K562 (cell line): ENCODE data around the gene DNAJB1. TPM values are rescaled to one million over a fixed set of nuclear protein-coding genes. Genes with fewer than 3 reads are reported as not detected.

Source experiments
- BRF2 ChIP-seq: IDR thresholded peaks from 3 replicates; pipeline ENCODE4 v1.6.1; 2011; ENCODE audit warnings: borderline replicate concordance, mild to moderate bottlenecking; ENCODE audit not compliant: insufficient read length, insufficient read depth
- CHD7 ChIP-seq: fragments of 200-600 bp; sonication (generic); IDR thresholded peaks from one replicate; pipeline ENCODE4 v1.6.1; 2012; ENCODE audit warnings: mild to moderate bottlenecking, low read depth, low read length, inconsistent platforms
- CREBBP ChIP-seq: IDR thresholded peaks from one replicate; pipeline ENCODE4 v1.6.1; 2012; ENCODE audit warnings: low read depth, mild to moderate bottlenecking, control low read depth, inconsistent platforms, low read length
- KDM2B ChIP-seq: fragments of 250-450 bp; sonication (Bioruptor Pico); IDR thresholded peaks from 2 replicates; pipeline ENCODE4 v1.8.0; 2021; ENCODE audit warnings: mild to moderate bottlenecking, moderate library complexity
- KLF6 ChIP-seq: fragments of 250-450 bp; sonication (Bioruptor Pico); IDR thresholded peaks from 2 replicates; pipeline ENCODE4 v1.4.0; 2020; ENCODE audit warnings: mild to moderate bottlenecking, moderate library complexity, borderline replicate concordance
- MCM5 ChIP-seq: fragments of 450-650 bp; IDR thresholded peaks from 2 replicates; pipeline ENCODE4 v1.6.1; 2016; ENCODE audit warnings: low read depth
- NCOA1 ChIP-seq: fragments of 450-650 bp; IDR thresholded peaks from 2 replicates; pipeline ENCODE4 v1.6.1; 2016; ENCODE audit warnings: low read depth
- NFE2L1 ChIP-seq: fragments of 450-650 bp; IDR thresholded peaks from 2 replicates; pipeline ENCODE4 v1.6.1; 2016; ENCODE audit warnings: missing genetic modification characterization, low read depth, mild to moderate bottlenecking, missing compliant biosample characterization, moderate library complexity, borderline replicate concordance
- RBM22 ChIP-seq: fragments of 200-400 bp; formaldehyde crosslinking; IDR thresholded peaks from 2 replicates; pipeline ENCODE4 v1.6.1; 2018; ENCODE audit warnings: low read length, low read depth; ENCODE audit not compliant: poor library complexity, severe bottlenecking
- SMARCA5 ChIP-seq: fragments of 450-650 bp; IDR thresholded peaks from 2 replicates; pipeline ENCODE4 v1.6.1; 2016
- ZNF121 ChIP-seq: sonication (generic); formaldehyde crosslinking; conservative IDR thresholded peaks from 2 replicates; pipeline ENCODE4 v1.8.0; 2022; ENCODE audit warnings: missing genetic modification reagents
- ZNF324 ChIP-seq: fragments of 250-450 bp; sonication (Bioruptor Pico); IDR thresholded peaks from 2 replicates; pipeline ENCODE4 v1.4.0; 2020; ENCODE audit warnings: mild to moderate bottlenecking
- polyA plus RNA-seq, 8 experiments: library from polyadenylated mRNA; depleted of rRNA in 4 of 8; stranded (reverse) in 5 of 8; unstranded in 3 of 8; fragments of >200 nt; fragmentation: Nextera tagmentation in 2 of 8; fragmentation: Illumina TruSeq in 1 of 8; extraction: Ambion mirVana in 2 of 8; extraction: Trizol in 1 of 8; gene quantifications; 2 replicates each; pipeline versions ENCODE4 v1.2.1 to v1.2.3, GENCODE V29; 2011 to 2014; ENCODE audit warnings: inconsistent platforms in 1 of 8, missing spikeins in 1 of 8
- total RNA-seq, 7 experiments: library from RNA; depleted of rRNA in 6 of 7; stranded (reverse); fragments of >200 nt in 6 of 7; fragmentation: Illumina TruSeq in 2 of 7; extraction: Trizol in 2 of 7; gene quantifications; 2 replicates each; pipeline versions ENCODE4 v1.2.1 to v1.2.3, GENCODE V29; 2011 to 2021; ENCODE audit warnings: low replicate concordance in 1 of 7
- TF ChIP-seq, protein P1 (sequence below): sonication (generic); formaldehyde crosslinking; IDR thresholded peaks from 2 replicates; pipeline ENCODE4 v1.8.1; 2023; ENCODE audit warnings: mild to moderate bottlenecking, missing genetic modification reagents, moderate library complexity

Gene DNAJB1
- total and polyA plus RNA-seq, 9 of the 15 experiments (the other 6 are each of a cell fraction or from before 2014, with no cell fraction given) = 13.2 to 113 (median 62.1) TPM

GRCh38 chr19:14528419-14529253, 10.4 kb upstream of the DNAJB1 start (continued):
- TF ChIP-seq KLF6 (CRISPR knock-in tag) (no peak), ZNF121 (CRISPR knock-in tag) (no peak), CHD7 (no peak), SMARCA5 (peak; percentile 88), NFE2L1 (tag) (no peak), KDM2B (peak; percentile 84; the same call in 1 of the 2 replicates), CREBBP (no peak), NCOA1 (no peak), RBM22 (no peak), MCM5 (no peak), ZNF324 (CRISPR knock-in tag) (no peak), BRF2 (no peak)
- TF ChIP-seq, protein P1, sequence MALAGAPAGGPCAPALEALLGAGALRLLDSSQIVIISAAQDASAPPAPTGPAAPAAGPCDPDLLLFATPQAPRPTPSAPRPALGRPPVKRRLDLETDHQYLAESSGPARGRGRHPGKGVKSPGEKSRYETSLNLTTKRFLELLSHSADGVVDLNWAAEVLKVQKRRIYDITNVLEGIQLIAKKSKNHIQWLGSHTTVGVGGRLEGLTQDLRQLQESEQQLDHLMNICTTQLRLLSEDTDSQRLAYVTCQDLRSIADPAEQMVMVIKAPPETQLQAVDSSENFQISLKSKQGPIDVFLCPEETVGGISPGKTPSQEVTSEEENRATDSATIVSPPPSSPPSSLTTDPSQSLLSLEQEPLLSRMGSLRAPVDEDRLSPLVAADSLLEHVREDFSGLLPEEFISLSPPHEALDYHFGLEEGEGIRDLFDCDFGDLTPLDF (CRISPR knock-in tag) = no peak
